GM19452 (cell line): Measurements from ENCODE around the gene CENPA.
"Not testable (repeated sequence)": the region's sequence is repeated elsewhere in the genome, so short reads cannot be mapped to it uniquely, and the experiment has no call there.

ENCODE experiments used
- ATAC-seq: cut with Tn5 transposase; IDR thresholded peaks from one replicate; pipeline ENCODE4 v1.9.1; 2021; ENCODE audit not compliant: unreplicated experiment

The CENPA gene

DNA sequence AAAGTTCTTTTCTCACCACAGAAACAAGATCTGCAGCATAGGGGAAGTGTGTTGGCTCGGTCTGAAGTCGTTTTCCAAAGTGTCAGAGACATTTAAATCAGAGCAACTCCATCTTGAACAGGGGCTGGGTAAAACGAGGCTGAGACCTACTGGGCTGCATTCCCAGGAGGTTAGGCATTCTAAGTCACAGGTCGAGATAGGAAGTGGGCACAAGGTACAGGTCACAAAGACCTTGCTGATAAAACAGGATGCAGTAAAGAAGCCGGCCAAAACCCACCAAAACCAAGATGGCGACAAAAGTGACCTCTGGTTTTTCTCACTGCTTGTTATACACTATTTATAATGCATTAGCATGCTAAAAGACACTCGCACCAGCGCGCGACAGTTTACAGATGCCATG is 24.9 kb upstream of the CENPA start:
- not testable (repeated sequence) for ATAC-seq

DNA sequence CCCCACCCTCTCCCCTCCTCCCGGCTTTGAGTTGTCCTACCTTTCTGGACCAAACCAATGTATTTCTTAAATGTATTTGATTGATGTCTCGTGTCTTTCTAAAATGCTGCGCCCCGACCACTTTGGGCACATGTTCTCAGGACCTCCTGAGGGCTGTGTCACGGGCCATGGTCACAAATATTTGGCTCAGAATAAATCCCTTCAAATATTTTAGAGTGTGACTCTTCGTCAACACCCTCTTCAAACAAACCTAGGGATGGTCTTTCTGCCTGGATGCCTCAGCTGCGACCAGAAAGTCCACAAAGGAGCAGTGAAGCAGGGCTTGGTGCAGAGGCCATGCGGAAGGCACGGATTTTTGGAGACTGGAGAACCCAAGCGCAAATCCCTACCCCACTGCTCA is 22.8 kb upstream of the CENPA start:
- no peak for ATAC-seq

DNA sequence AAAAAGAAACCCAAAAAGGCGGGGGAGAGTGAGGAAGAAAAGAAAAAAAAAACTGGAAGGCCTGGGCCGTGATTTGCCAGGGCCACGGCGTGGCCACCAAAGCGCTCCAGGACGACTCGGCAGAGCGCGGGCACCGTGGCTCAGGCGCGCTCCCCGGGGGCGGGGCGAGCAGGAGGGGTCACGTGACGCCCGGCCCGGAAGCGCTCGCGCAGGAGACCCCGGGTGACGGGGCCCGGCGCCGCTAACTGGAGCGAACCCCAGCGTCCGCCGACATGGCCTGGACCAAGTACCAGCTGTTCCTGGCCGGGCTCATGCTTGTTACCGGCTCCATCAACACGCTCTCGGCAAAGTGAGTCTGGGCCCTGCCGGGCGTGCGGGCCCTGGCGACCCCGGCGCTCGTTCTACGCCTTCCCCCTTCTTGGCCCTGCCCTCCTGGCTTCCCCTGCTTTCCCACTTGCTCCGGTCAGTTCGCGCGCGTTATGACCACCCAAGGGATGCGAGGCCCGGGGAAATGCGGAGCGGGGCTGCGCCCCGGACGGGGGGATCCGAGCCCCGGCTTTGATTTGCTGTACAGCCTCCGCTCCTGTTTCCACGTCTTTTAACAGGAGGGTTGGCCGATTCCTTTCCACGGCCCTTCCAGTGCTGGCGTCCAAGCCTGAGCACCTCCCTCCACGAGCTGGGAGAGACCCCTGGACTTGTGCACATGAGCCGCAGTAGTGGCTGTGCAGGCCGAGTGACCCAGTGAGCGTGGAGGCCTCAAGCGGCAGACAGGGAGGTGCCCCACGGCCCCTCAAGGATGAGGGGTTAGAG is 21.6 kb upstream of the CENPA start, which contains the start of gene SLC35F6:
Gene SLC35F6 (plus strand): TSS at position 207 of the 810 bp plus-strand sequence. CDS start 66 bp downstream, at position 273.
- peak; percentile 87 for ATAC-seq

DNA sequence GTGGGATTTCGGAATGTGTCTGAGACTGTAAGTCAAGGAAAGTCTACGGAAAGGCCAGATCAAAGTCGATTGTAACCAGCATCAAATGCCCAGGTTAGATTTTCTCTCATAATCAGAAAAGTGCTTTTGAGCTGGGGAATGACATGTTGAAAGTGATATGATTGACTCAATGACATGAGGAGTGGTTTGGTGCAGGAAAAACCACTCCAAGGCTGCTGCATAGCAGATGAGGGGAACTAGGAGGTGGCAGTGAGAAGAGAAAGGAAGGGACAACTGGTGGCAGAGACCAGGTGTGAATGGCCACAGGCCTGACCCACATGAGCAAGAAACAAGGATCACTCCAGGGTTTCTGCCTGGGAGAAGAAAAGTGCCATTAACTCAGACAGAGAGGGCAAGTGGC is 20.9 kb upstream of the CENPA start:
- no peak for ATAC-seq

DNA sequence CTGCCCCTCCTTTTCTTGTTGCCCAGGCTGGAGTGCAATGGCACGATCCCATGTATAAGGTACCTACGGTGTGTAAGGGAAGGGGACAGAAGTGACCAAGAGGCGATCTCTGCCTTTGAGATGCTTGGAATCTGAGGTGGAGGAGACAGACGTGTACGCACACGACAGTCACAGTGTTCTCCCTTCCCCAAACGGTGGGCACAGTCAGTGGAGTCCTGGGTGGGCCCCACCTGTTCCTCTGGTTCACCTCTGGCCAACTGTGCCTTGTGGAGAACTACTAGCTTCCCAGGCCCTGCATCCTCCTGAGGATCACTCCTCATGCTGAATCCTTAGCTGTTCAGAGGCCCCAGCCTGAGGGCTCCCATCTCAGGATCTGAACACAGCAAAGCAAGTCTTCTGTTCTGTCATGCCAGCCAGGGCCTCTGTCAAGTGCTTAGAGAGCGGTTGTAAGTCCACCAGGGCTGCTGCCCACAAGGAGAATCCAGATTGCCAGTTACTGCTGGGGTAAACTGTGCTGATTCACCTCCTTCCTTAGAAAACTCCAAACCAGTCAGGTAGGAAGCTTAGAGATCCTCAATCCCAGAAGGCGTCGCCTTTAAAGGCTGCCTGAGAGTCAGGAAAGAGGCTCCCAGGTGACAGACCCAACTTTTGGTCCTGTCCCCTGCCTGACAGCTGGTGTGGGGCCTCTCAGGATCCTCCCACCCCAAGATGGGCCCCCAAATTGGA is 20.2 kb upstream of the CENPA start:
- no peak for ATAC-seq

DNA sequence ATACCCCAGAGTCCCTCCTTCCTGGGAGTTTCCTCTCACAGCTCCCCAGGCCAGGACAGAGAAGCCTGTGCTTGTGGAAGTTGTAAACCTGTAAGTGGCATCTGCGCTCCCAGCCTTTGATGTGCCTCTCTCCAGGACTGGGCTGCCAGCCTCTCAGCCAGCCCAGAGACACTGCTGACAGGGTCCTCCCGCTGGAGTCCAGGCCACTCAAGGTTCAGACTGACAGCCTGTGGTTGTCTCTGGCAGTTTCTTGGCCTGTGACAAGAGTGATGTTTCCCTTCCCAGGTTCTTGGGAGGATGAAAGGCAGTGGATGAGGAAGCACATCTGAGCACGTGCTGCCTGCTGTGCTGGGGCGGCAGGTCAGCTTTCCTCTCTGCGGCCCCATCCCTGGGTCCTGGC is 18.7 kb upstream of the CENPA start:
- no peak for ATAC-seq

DNA sequence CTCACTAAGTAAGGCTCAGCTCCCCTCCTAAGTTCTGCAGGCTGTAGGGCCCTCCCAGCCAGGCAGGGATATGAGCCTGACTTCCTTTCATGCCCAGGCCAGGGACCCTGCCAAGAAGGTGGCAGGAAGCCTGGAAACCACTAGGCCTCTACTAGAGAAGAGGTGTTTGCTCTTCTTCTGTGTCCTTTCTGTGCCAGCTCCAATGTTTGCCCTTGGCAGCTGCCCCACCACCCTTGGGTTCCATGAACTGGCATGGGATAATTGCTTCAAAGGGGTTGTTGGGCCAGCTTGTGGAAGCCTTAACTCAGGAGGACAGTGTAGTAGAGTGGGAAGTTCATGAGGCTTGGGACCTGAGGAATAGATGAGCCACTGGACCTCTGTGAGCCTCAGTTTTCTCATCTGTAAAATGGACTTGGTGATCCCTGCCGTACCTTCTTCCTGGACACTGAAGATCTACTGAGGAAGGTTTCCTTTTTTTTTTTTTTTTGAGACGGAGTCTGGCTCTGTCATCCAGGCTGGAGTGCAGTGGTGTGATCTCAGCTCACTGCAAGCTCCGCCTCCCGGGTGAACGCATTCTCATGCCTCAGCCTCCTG is 17.9 kb upstream of the CENPA start:
- no peak for ATAC-seq

DNA sequence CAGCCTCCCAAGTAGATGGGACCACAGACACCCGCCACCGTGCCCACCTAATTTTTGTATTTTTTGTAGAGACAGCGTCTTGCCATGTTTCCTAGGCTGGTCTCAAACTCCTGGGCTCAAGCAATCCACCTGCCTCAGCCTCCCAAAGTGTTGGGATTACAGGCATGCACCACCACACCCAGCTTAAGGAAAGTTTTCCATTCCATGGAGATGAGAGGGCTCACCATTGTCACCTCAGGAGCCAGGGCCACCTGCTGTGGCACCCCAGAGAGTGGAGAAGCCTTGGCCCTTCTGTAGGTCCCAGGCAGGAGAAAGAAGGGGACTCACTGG is 17.1 kb upstream of the CENPA start:
- no peak for ATAC-seq

DNA sequence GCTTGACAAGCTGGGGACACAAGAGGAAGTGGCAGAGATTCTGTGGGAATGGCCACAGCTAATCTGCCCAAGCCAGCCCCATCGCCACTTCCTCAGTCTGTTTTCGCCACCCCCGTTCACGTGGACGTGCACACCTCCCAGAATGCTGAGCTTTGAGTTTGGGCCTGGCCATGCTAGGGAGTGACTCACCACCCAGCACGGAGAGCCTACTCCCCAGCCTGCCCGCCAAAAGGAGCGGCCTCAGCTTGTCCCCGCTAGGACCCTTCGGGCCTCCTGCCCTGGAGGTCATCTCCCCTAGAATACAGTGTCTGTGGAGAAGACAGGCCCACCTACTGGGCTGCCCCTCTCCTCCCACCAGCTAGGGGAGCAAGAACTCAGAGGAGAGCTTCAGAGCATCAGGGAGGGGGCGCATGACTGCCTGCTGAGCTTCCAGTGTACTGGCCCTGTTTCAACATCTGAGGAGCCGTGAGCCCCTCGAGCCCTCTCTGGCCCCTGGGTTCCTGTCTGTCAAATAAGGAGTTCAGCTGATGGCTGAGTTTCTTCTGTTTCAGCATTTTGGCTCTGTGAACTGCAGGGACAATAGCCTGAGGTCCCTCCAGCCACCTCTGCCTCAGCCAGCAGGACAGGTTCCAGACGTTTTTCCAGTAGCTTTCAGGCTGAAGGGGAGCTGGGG is 16.6 kb upstream of the CENPA start:
- no peak for ATAC-seq

DNA sequence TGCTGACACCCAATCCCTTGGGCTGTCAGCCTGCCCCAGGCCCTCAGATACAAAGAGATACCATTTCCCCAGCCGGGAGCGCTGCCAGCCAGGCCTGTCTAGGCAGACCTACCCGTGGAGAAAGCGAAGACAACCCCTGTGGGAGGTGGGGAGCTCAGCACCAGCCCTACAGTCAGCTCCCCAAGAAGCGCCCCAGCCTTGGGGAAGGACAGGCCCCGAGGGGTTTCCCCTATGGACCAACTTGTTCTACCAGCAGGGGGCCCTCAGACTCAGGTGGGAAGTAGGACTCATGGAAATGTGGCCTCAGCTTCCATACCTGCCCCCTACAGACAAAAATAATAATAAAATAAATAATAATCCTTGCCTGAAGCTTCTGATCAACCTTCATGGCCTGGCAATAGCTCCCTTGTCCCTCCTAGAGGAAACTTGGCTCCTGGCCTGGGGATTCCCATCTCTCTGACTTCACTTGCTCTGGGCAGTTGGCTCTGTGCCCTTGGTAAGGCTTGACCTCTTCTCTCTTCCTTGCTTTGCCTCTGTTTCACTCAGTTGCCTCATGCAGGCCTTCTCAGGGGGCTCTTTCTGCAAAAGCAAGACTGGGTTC is 14.8 kb upstream of the CENPA start:
- no peak for ATAC-seq

DNA sequence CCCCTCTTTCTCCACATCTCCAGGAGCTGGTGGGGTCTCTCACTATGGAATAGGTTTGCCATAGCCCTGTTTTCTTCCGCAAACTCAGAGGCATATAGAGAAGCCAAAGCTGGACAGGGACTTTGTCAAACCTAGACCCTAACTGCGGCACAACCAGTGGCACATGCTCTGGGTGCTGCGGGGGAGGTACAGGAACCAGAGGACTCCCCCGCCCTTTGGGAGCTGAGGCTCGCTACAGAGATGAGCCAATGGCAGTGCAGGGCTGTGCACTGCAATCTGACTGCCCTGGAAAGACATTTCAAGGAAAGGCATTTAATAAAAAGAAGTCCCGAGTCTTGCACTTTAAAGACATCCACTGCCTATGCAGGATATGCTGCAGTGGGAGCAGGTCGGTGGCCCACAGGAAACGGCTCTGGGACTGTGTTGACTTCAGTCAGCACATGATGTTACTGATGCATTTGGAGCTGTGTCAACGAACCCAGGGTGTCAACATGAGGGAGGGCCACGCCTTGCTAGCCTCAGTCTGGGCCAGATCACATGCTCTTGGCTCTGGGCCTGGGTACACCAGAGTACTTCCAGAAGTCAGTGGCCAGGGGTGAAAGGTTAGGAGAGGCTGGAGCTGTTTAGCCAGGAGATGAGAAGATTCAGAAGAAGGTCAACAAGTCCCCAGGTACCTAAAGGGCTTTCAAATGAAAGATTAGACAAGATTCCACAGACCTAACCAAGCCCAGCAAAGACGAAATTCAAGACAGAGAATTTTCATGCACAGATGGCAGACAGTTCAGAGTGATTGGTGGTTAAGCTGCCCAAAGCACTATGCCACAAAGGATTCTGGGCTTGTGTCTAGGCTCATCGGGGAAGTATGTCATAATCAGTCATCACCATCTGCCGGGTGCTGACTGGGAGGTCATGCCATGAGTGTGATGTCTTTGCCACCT is 13.5 kb upstream of the CENPA start:
- ATAC-seq: no peak

DNA sequence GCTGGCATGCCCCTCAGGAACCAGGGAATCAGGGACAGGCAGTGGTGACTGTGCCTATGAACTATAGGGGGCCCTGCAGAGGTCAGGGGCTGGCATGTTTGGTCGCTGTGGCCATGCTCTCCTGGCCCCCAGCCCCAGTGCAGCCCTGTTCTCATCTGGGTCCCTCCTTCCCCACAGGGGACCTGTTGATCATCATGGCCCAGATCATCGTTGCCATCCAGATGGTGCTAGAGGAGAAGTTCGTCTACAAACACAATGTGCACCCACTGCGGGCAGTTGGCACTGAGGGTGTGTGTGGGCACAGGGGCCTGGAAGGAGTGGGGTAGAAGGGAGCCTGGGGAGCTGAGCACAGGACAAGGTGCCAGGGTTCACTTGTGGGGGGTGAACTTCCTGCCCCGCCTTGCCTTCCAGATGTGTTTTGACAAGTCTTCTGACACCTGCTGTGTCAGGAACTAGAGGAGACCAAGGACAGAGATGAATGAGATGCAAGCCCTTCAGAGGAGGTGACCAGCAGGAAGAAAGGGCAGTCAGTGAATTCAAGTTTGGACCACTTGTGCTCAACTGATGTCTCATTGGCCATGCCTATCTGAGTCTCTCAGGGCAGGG is 9.6 kb upstream of the CENPA start:
- no peak for ATAC-seq

DNA sequence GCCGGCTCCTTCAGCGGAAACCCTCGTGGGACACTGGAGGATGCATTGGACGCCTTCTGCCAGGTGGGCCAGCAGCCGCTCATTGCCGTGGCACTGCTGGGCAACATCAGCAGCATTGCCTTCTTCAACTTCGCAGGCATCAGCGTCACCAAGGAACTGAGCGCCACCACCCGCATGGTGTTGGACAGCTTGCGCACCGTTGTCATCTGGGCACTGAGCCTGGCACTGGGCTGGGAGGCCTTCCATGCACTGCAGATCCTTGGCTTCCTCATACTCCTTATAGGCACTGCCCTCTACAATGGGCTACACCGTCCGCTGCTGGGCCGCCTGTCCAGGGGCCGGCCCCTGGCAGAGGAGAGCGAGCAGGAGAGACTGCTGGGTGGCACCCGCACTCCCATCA is 7.8 kb upstream of the CENPA start:
- no peak for ATAC-seq

DNA sequence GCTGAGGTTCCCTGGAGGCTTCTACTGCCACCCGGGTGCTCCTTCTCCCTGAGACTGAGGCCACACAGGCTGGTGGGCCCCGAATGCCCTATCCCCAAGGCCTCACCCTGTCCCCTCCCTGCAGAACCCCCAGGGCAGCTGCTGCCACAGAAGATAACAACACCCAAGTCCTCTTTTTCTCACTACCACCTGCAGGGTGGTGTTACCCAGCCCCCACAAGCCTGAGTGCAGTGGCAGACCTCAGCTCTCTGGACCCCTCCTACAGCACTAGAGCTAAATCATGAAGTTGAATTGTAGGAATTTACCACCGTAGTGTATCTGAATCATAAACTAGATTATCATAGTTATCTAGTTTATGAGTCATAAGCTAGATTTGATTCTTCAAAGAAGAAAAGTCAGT is 7.3 kb upstream of the CENPA start:
- no peak for ATAC-seq

DNA sequence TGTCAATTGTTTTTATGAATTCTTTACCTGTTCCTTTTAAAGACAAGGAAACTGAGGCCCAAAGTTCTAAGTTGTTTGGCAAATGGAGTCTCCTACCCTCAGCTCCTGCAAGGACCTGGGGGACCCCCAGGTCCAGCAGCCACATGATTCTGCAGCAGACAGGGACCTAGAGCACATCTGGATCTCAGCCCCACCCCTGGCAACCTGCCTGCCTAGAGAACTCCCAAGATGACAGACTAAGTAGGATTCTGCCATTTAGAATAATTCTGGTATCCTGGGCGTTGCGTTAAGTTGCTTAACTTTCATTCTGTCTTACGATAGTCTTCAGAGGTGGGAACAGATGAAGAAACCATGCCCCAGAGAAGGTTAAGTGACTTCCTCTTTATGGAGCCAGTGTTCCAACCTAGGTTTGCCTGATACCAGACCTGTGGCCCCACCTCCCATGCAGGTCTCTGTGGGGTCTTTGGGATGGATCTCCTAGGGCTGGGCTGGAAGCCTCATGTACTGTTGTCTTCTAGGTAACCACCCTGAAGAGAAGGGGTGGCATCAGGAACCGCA is 5.6 kb upstream of the CENPA start:
- no peak for ATAC-seq

DNA sequence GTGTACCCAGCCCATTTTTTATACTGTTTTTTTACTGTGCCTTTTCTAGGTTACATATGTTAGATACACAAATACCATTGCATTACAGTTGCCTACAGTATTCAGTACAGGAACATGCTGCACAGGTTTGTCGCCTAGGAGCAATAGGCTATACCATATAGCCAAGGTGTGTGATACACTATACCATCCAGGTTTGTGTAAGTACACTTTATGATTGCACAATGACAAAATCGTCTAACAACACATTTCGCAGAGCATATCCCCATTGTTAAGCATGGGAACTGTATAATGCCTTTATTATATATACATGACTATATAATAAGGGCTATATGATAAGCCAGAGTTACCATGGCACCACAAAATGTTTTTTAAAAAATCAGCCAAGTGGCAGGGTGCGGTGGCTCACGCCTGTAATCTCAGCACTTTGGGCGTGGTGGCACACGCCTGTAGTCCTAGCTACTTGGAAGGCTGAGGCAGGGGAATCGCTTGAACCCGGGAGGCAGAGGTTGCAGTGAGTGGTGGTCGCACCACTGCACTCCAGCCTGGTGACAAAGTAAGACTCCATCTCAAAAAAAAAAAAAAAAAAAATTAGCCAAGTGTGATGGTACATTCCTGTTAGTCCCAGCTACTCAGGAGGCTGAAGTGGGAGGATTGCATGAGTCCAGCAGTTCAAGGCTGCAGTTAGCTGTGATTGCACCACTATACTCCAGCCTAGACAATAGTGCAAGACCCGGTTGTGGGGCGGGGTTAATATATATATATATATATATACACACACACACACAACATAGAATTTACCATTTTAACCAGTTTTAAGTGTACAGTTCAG is 2.8 kb upstream of the CENPA start:
- ATAC-seq: no peak

DNA sequence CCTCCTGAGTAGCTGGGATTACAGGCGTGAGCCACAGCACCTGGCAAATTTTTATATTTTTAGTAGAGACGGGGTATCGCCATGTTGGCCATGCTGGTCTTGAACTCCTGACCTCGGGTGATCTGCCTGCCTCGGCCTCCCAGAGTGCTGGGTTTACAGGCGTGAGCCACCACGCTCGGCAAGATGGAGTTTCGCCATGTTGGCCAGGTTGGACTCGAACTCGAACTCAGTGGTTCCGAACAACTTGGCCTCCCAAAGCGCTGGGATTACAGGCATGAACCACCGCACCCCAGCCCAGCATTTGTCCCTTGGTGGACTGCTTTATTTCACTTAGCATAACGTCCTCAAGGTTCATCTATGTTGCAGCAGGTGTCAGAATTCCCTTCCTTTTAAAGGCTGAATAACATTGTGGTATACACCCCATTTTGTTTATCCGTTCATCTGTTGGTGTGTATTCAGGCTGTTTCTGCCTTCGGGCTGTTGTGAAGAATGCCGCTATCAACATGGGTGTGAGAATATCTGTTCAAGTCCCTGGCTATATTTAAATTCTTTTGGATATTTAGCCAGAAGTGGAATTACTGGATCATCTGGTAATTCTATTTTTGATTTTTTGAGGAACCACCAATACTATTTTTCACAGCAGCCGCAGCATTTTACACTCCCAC is 1.2 kb upstream of the CENPA start:
- no peak for ATAC-seq
